Activated T-cell treated with anti-CD3 and anti-CD28 coated beads, Interleukin-2, amount 50 U/mL, for 4 hours (primary cell): Measurements from ENCODE around the gene POSTN. TPM values are rescaled to one million over a fixed set of nuclear protein-coding genes. Genes with fewer than 3 reads are reported as not detected.

Experiments
- ATAC-seq, 2 donors: fragments of 200-7000 bp; cut with Tn5 transposase; one replicate each; pipeline ENCODE4 v1.10.0; 2021
- DNase-seq: peaks from one replicate; pipeline ENCODE4 v3.0.0-alpha.2; 2020
- H3K27me3 Mint-ChIP-seq: one replicate; pipeline ENCODE4 v1.8.0; 2021; ENCODE audit warnings: low read depth, mixed read lengths
- H3K36me3 Mint-ChIP-seq: one replicate; pipeline ENCODE4 v1.8.0; 2022; ENCODE audit warnings: mixed read lengths; ENCODE audit not compliant: insufficient read depth
- H3K4me1 Mint-ChIP-seq: one replicate; pipeline ENCODE4 v1.8.0; 2021; ENCODE audit warnings: low read depth, mixed read lengths
- H3K4me3 Mint-ChIP-seq: one replicate; pipeline ENCODE4 v1.8.0; 2021; ENCODE audit warnings: mild to moderate bottlenecking, moderate library complexity, mixed read lengths
- H3K9me3 Mint-ChIP-seq: one replicate; pipeline ENCODE4 v1.8.0; 2021; ENCODE audit warnings: mixed read lengths
- total RNA-seq, 3 donors: library from RNA; stranded (reverse); gene quantifications; one replicate each; pipeline ENCODE4 v1.2.1, GENCODE V29; 2021

Gene POSTN
- under 1 TPM in 1 of 3 donors, not detected in 2; 0.20 TPM for total RNA-seq

DNA sequence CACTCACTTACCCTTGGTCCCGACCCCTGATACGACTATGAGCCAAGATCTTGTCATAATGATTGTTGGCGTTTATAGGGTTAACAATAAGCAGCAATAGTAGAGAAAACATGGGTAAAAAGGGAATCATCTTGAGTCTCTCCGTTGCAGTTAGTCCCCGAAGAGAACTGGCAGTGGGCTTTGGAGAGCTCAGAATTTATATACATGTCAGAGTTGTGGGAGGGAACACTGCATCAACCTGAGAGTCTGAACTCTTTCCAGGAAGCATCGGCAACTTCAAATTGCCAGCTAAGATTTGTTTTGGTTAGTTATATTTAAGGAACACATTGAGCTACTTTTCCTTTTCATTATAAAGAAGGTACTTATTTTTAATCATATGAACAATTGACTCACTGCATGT lies at the start of gene POSTN:
Gene POSTN, minus strand, starts transcription at position 172 of the 400 bp plus-strand sequence. Its CDS starts 42 bp downstream, at position 130.
- no peaks in the 10 kb centered on the region for H3K4me1 Mint-ChIP-seq
- H3K27me3 Mint-ChIP-seq: no peaks in the 10 kb centered on the region
- H3K9me3 Mint-ChIP-seq: no peaks in the 10 kb centered on the region

GRCh38 chr13:37647031-37647650 lies 48.6 kb upstream of the POSTN start:
- H3K27me3 Mint-ChIP-seq: no peaks in the 10 kb centered on the region
- no peak overlapping the region for H3K4me3 Mint-ChIP-seq
- no peaks in the 10 kb centered on the region for H3K36me3 Mint-ChIP-seq
- no peaks in the 10 kb centered on the region for H3K4me1 Mint-ChIP-seq
- H3K9me3 Mint-ChIP-seq: peaks cover 4% of the 10 kb centered on the region
- no peak for DNase-seq
- no peak for ATAC-seq

More for the DNA sequence above, at the start of gene POSTN:
- H3K4me3 Mint-ChIP-seq: no peak within 1 kb of the TSS
- ATAC-seq (no peak), DNase-seq (no peak)
- no peaks in the 10 kb centered on the region for H3K36me3 Mint-ChIP-seq

- H3K9me3 Mint-ChIP-seq: peaks cover 4% of the 10 kb centered on the region
- no peaks in the 10 kb centered on the region for H3K27me3 Mint-ChIP-seq
- no peaks in the 10 kb centered on the region for H3K4me1 Mint-ChIP-seq
- no peak for ATAC-seq
- no peaks in the 10 kb centered on the region for H3K36me3 Mint-ChIP-seq
- DNase-seq: no peak
- H3K4me3 Mint-ChIP-seq: no peak overlapping the region
These were observed 48.0 kb upstream of the POSTN start for GRCh38 chr13:37646531-37646930.

- ATAC-seq (no peak), DNase-seq (no peak)
- H3K4me1 Mint-ChIP-seq: no peaks in the 10 kb centered on the region
- H3K36me3 Mint-ChIP-seq: no peaks in the 10 kb centered on the region
- no peaks in the 10 kb centered on the region for H3K27me3 Mint-ChIP-seq
- H3K9me3 Mint-ChIP-seq: peaks cover 4% of the 10 kb centered on the region
- no peak overlapping the region for H3K4me3 Mint-ChIP-seq
These were observed 46.7 kb upstream of the POSTN start for GRCh38 chr13:37645181-37645740.

- H3K4me3 Mint-ChIP-seq: no peak overlapping the region
- H3K27me3 Mint-ChIP-seq: no peaks in the 10 kb centered on the region
- ATAC-seq: no peak
- H3K36me3 Mint-ChIP-seq: no peaks in the 10 kb centered on the region
- no peaks in the 10 kb centered on the region for H3K4me1 Mint-ChIP-seq
- H3K9me3 Mint-ChIP-seq: peaks cover 4% of the 10 kb centered on the region
- no peak for DNase-seq
These were observed 42.8 kb upstream of the POSTN start for GRCh38 chr13:37641391-37641790.

- H3K4me3 Mint-ChIP-seq: no peak overlapping the region
- peaks cover 4% of the 10 kb centered on the region for H3K9me3 Mint-ChIP-seq
- no peaks in the 10 kb centered on the region for H3K36me3 Mint-ChIP-seq
- DNase-seq (no peak), ATAC-seq (no peak)
- H3K27me3 Mint-ChIP-seq: no peaks in the 10 kb centered on the region
- H3K4me1 Mint-ChIP-seq: no peaks in the 10 kb centered on the region
These were observed 41.9 kb upstream of the POSTN start for GRCh38 chr13:37640499-37640898.

DNA sequence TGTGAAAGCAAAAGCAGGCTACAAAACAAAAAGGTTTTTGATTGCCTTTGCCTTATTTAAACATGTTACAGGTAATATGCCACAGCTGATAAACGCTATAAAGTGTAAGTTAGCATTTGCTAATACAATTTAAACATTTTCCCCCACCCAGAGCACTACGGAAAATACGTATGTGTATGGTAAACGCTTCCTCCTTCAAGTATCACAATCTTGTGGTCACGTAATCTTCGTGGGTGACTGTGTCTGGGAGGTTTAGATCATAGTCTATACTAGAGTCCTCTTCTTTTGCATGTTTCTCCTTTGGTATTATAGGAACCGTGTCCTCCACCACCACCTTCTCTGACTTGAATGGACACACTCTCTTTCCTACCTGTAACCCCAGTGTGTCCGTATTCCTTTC lies 38.1 kb upstream of the POSTN start:
- no peaks in the 10 kb centered on the region for H3K4me1 Mint-ChIP-seq
- H3K36me3 Mint-ChIP-seq: no peaks in the 10 kb centered on the region
- ATAC-seq: no peak
- no peaks in the 10 kb centered on the region for H3K9me3 Mint-ChIP-seq
- DNase-seq: no peak
- H3K27me3 Mint-ChIP-seq: no peaks in the 10 kb centered on the region
- H3K4me3 Mint-ChIP-seq: no peak overlapping the region

DNA sequence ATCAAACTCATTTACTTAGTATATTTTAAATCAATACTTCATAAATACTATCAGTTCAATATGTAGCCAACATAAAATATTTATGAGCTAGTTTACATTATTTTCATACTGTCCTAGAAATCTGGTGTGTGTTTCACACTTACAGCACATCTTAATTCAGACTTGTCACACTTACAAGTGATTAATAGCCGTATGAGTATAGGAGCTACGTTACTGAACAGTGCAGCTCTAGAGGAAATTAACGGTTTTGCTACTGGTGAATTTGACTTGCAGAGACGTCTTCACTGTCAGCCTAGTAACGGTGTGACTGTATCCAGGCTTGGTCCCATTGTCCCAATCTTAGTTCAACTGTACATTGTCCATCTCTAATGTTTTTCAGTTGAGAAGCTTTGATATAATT lies 33.7 kb upstream of the POSTN start:
- Mint-ChIP-seq H3K4me1 (no peaks in the 10 kb centered on the region), H3K27me3 (no peaks in the 10 kb centered on the region), H3K9me3 (no peaks in the 10 kb centered on the region), H3K4me3 (no peak overlapping the region), H3K36me3 (no peaks in the 10 kb centered on the region)
- DNase-seq (no peak), ATAC-seq (no peak)

DNA sequence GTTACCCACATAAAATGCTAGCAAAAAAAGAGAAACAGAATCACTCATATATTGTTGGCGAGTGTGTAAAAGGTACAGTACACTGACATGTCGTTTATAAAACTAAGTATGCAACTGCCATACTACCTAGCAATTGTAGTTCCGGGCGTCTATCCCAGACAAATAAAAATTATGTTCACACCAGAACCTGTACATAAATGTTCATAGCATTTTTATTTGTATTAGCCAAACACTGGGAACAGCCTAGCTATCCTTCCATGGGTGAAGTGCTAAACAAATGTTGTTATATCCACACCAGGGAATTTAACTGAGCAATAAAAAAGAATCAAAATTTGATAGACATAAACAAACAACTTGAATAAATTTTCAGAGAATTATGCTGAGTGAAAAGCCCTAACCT lies 28.9 kb upstream of the POSTN start:
- no peak for ATAC-seq
- Mint-ChIP-seq H3K9me3 (no peaks in the 10 kb centered on the region), H3K27me3 (no peaks in the 10 kb centered on the region), H3K4me1 (no peaks in the 10 kb centered on the region), H3K4me3 (no peak overlapping the region), H3K36me3 (no peaks in the 10 kb centered on the region)
- no peak for DNase-seq

DNA sequence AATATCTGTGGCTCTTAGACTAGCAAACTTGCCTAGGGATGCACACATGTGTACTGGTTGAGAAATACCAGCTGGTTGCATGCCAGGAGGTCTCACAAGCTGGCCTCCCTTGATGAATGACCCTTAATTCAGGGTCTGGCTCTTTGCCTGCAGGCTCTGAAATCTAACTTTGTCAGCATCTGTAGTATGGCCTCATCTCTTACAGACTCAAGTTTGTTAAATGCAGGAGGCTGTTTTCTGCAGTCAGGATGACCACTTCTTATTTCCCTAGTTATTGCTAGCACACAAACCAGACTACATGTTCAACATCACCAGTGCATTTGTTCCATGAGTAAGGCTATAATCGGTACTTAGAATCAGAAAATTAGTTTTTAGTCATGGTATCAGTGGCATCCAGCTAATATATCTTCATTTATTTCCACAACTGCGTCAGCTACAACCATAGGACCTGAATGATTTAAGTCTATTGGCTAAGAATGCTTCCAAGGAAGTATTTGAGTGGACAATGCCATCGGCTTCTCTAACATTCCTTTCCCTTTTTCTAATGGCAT lies 23.3 kb upstream of the POSTN start:
- H3K4me3 Mint-ChIP-seq: no peak overlapping the region
- ATAC-seq: no peak
- no peaks in the 10 kb centered on the region for H3K36me3 Mint-ChIP-seq
- H3K4me1 Mint-ChIP-seq: no peaks in the 10 kb centered on the region
- no peak for DNase-seq
- peaks cover 6% of the 10 kb centered on the region for H3K9me3 Mint-ChIP-seq
- no peaks in the 10 kb centered on the region for H3K27me3 Mint-ChIP-seq

DNA sequence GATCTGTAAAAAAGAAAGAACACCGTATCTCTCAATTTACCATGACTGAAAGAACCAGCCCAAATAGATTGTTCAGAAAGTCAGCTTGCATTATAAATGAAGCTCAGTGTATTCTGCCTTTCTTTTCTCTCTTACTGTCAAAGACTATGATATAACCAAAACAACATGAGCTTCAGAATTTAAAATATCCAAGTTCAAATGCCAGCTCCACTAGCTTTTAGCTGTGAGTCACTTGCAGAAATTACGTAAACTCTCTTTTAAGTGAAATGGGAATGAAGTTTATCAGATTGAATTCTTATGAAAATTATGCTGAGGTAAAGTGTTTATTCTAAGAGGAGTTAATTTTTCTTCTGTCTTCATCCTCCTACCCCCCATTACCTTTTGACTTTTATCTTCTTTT lies 20.0 kb upstream of the POSTN start:
- H3K9me3 Mint-ChIP-seq: peaks cover 6% of the 10 kb centered on the region
- no peak overlapping the region for H3K4me3 Mint-ChIP-seq
- no peak for ATAC-seq
- H3K27me3 Mint-ChIP-seq: no peaks in the 10 kb centered on the region
- H3K4me1 Mint-ChIP-seq: no peaks in the 10 kb centered on the region
- DNase-seq: no peak
- no peaks in the 10 kb centered on the region for H3K36me3 Mint-ChIP-seq

- DNase-seq (no peak), ATAC-seq (no peak)
- Mint-ChIP-seq H3K9me3 (peaks cover 6% of the 10 kb centered on the region), H3K36me3 (no peaks in the 10 kb centered on the region), H3K27me3 (peaks cover 1% of the 10 kb centered on the region), H3K4me1 (no peaks in the 10 kb centered on the region), H3K4me3 (no peak overlapping the region)
These were observed 18.6 kb upstream of the POSTN start for GRCh38 chr13:37617173-37617572.

- H3K27me3 Mint-ChIP-seq: peaks cover 1% of the 10 kb centered on the region
- peaks cover 5% of the 10 kb centered on the region for H3K9me3 Mint-ChIP-seq
- H3K36me3 Mint-ChIP-seq: no peaks in the 10 kb centered on the region
- DNase-seq (no peak), ATAC-seq (no peak)
- H3K4me1 Mint-ChIP-seq: no peaks in the 10 kb centered on the region
- no peak overlapping the region for H3K4me3 Mint-ChIP-seq
These were observed 17.6 kb upstream of the POSTN start for GRCh38 chr13:37616131-37616530.

GRCh38 chr13:37615276-37615675 lies 16.7 kb upstream of the POSTN start:
- ATAC-seq (no peak), DNase-seq (no peak)
- no peaks in the 10 kb centered on the region for H3K36me3 Mint-ChIP-seq
- H3K9me3 Mint-ChIP-seq: no peaks in the 10 kb centered on the region
- H3K4me3 Mint-ChIP-seq: no peak overlapping the region
- peaks cover 1% of the 10 kb centered on the region for H3K27me3 Mint-ChIP-seq
- no peaks in the 10 kb centered on the region for H3K4me1 Mint-ChIP-seq

GRCh38 chr13:37613638-37614037 lies 15.1 kb upstream of the POSTN start:
- Mint-ChIP-seq H3K27me3 (peaks cover 1% of the 10 kb centered on the region), H3K36me3 (no peaks in the 10 kb centered on the region), H3K9me3 (no peaks in the 10 kb centered on the region), H3K4me1 (no peaks in the 10 kb centered on the region), H3K4me3 (no peak overlapping the region)
- ATAC-seq (no peak), DNase-seq (no peak)
